ENCODE measurements around the gene MTCL1. TPM values are rescaled to one million over a fixed set of nuclear protein-coding genes. Genes with fewer than 3 reads are reported as not detected.

MTCL1 gene
- total and polyA plus RNA-seq, 9 donors, result 2.2 to 9.6 (median 6.5) TPM

DNA sequence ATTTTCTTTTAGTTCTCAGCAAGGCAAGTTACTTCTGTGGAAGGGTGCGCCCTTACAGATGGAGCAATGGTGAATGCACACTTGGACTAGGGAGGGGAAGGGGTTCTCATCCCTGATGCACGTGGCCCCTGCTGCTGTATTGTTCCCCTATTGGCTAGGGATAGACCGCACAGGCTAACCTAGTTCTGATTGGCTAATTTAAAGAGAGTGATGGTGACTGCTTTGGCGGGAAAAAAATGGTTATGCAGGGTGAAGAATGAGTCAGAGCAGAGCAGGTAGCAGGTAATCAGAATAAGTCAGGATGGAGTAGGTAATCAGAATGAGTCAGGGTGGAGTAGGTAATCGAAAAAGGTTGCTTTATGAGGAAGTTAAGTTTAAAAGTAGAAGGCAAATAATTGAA lies 171.5 kb downstream of the MTCL1 start:
- intact Hi-C loops (cut with DNase I), result no loop called here
- TF ChIP-seq EP300 (IDR thresholded peaks at IDR 0.05), result no peak
- no peak for TF ChIP-seq POLR2A (IDR thresholded peaks at IDR 0.05)
- no peak for TF ChIP-seq CTCF (IDR thresholded peaks at IDR 0.05)
- Histone ChIP-seq H3K4me1 (ENCODE audit: insufficient read depth) (no peaks in the 10 kb centered on the region), H3K27me3 (no peaks in the 10 kb centered on the region), H3K36me3 (no peaks in the 10 kb centered on the region), H3K4me3 (no peak overlapping the region), H3K27ac (no peak overlapping the region), H3K9me3 (no peaks in the 10 kb centered on the region)
- DNase-seq, result no peak
- WGBS, 3 donors, result 79 to 85% (median 81%) methylated on average over 5 of the region's 5 CpGs

DNA sequence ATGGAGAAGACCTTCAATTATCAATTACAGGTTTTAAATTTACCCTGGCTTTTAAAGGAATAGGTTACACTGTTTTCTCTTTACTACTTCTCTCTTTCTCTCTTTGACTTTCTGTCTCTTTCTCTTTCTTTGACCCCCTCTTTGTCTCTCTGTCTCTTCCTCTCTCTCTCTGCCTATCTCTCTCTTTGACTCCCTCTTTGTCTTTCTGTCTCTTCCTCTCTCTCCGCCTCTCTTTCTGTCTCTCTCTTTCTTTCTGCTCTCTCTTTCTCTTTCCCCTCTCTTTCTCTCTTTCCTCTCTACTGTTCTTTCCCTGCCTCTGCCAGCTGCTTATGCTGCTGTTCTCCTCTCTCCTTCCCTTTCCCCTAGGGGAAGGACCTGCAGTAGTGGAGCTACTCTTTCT lies 175.7 kb downstream of the MTCL1 start:
- WGBS, 3 donors, result 87 to 95% (median 90%) methylated on average over 1 of the region's 1 CpG
- Histone ChIP-seq H3K9me3 (peaks cover 0 to 6% of the 10 kb centered on the region in 2 donors), H3K27ac (no peak overlapping the region), H3K36me3 (no peaks in the 10 kb centered on the region), H3K4me1 (ENCODE audit: insufficient read depth) (no peaks in the 10 kb centered on the region), H3K27me3 (no peaks in the 10 kb centered on the region), H3K4me3 (no peak overlapping the region)
- TF ChIP-seq CTCF (IDR thresholded peaks at IDR 0.05), result no peak
- no peak for TF ChIP-seq EP300 (IDR thresholded peaks at IDR 0.05)
- TF ChIP-seq POLR2A (IDR thresholded peaks at IDR 0.05), result no peak
- DNase-seq, result no peak
- intact Hi-C loops (cut with DNase I), result no loop called here

Small RNAs within 50 kb of the gene (small RNA-seq; reads per million reads assigned to genes)
- gene RF00019, result not detected

Other genes starting within 250 kb of the MTCL1 start
- 10 to 100 TPM; 34.2 to 49.7 (median 43.5) TPM for gene RAB12, start 96.1 kb upstream of the MTCL1 start, total RNA-seq
- 10 to 100 TPM; 30.3 to 69.0 TPM for gene RAB12, start 96.1 kb upstream of the MTCL1 start, polyA plus RNA-seq

All from ovary (tissue), 9 donors.